Measurements from ENCODE around the gene SYT8.
"Not testable (repeated sequence)": the region's sequence is repeated elsewhere in the genome, so short reads cannot be mapped to it uniquely, and the experiment has no call there.

SYT8 gene

DNA sequence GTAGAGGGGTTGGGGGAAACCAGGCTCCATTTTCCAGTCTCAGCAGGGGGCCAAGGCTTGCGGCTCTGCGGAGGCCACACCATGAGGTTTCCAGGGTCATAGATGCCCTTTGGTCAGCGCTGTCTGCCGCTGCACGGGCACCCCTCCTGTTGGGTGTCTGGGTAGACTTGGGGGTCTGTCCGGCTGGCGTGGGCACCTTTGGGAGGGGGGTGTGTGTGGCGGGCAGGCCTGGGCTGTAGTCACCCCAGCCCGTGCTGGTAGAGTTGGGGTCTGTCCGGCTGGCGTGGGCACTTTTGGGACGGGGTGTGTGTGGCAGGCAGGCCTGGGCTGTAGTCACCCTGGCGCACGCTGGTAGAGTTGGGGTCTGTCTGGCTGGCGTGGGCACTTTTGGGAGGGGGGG is 36.7 kb downstream of the SYT8 start:
- Histone ChIP-seq H3K9me3 (ENCODE audit: control insufficient read depth, insufficient read depth, low read length) (no peaks in the 10 kb centered on the region), H3K4me1 (ENCODE audit: control insufficient read depth, low read length) (no peaks in the 10 kb centered on the region), H3F3A (ENCODE audit: control insufficient read depth, insufficient read depth) (no peaks in the 10 kb centered on the region), H3K27ac (ENCODE audit: low read depth, low read length) (no peak overlapping the region), H3K79me2 (ENCODE audit: control insufficient read depth, low read length) (peaks cover 15% of the 10 kb centered on the region), H3K4me2 (ENCODE audit: low read length) (no peak overlapping the region), H3K36me3 (ENCODE audit: control insufficient read depth, low read length) (no peaks in the 10 kb centered on the region), H3K27me3 (ENCODE audit: control insufficient read depth, low read length) (no peaks in the 10 kb centered on the region), H3K4me3 (ENCODE audit: low read length) (no peak overlapping the region), H3K9me2 (replicated peaks; ENCODE audit: control insufficient read depth, low read length) (no peaks in the 10 kb centered on the region), H4K20me1 (ENCODE audit: control insufficient read depth, insufficient read depth, low read depth, low read length) (peaks cover 3% of the 10 kb centered on the region; the same call in 1 of the 2 replicates)
- no peak for TF ChIP-seq EZH2phosphoT487 (IDR thresholded peaks at IDR 0.05; ENCODE audit: borderline replicate concordance, low read length)
- TF ChIP-seq, protein P1, sequence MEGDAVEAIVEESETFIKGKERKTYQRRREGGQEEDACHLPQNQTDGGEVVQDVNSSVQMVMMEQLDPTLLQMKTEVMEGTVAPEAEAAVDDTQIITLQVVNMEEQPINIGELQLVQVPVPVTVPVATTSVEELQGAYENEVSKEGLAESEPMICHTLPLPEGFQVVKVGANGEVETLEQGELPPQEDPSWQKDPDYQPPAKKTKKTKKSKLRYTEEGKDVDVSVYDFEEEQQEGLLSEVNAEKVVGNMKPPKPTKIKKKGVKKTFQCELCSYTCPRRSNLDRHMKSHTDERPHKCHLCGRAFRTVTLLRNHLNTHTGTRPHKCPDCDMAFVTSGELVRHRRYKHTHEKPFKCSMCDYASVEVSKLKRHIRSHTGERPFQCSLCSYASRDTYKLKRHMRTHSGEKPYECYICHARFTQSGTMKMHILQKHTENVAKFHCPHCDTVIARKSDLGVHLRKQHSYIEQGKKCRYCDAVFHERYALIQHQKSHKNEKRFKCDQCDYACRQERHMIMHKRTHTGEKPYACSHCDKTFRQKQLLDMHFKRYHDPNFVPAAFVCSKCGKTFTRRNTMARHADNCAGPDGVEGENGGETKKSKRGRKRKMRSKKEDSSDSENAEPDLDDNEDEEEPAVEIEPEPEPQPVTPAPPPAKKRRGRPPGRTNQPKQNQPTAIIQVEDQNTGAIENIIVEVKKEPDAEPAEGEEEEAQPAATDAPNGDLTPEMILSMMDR (IDR thresholded peaks at IDR 0.05; ENCODE audit: low read depth, low read length, poor library complexity, severe bottlenecking) = no peak

DNA sequence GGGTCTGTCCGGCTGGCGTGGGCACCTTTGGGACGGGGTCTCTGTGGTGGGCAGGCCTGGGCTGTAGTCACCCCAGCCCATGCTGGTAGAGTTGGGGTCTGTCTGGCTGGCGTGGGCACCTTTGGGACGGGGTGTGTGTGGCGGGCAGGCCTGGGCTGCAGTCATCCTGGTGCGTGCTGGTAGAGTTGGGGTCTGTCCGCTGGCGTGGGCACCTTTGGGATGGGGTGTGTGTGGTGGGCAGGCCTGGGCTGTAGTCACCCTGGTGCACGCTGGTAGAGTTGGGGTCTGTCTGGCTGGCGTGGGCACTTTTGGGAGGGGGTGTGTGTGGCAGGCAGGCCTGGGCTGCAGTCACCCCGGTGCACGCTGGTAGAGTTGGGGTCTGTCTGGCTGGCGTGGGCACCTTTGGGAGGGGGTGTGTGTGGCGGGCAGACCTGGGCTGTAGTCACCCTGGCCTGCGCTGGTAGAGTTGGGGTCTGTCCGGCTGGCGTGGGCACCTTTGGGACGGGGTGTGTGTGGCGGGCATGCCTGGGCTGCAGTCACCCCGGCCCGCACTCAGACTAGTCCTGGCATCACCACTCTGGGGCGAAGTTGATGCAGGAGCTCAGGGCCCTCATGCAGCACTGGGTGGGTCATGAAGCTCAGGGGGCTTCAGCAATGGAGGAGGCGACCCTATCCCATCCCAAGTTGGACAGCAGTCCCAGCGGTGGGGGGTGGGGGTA is 37.6 kb downstream of the SYT8 start:
- Histone ChIP-seq H4K20me1 (ENCODE audit: control insufficient read depth, insufficient read depth, low read depth, low read length) (peaks cover 3% of the 10 kb centered on the region; the same call in 1 of the 2 replicates), H3K27ac (ENCODE audit: low read depth, low read length) (no peak overlapping the region)

DNA sequence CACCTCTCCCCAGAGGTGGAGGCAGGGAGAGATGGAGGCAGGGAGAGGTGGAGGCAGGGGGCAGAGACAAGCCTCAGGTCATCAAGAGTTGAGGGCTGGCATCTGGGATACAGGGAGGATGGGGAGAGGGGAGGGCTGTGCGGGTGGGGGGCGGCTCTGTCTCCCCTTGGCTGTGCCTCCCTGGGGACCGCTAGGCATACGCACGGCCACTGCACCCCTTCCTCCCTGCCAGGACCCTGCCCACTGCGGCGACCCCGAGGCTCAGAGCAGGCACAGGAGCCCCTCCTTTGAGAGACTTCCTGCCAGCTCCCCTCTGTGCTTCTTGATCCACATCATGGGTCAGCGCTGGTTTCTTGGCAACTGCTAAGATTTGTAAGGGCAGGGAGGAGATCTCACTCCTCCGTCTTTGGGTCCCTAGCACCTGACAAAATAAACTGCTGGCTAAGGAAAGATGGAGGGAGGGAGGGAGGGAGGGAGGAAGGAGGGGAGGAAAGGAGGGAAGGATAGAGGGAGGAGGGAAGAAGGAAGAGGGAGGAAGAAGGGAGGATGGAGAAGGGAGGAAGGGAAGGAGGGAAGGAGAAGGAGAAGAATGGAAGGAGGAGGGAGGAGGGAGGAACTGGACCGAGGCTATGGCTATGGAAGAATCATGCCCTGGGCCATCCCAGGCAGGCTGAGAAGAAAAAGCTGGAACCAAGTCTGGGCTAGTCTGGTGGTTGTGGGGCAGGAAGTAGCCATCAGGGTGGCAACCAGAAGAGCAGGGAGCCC is 38.4 kb downstream of the SYT8 start:
- Histone ChIP-seq H3F3A (ENCODE audit: control insufficient read depth, insufficient read depth) (no peaks in the 10 kb centered on the region), H3K4me2 (ENCODE audit: low read length) (no peak overlapping the region), H3K9me3 (ENCODE audit: control insufficient read depth, insufficient read depth, low read length) (no peaks in the 10 kb centered on the region), H3K79me2 (ENCODE audit: control insufficient read depth, low read length) (peaks cover 16% of the 10 kb centered on the region), H4K20me1 (ENCODE audit: control insufficient read depth, insufficient read depth, low read depth, low read length) (peaks cover 3% of the 10 kb centered on the region; the same call in 1 of the 2 replicates), H3K4me1 (ENCODE audit: control insufficient read depth, low read length) (no peaks in the 10 kb centered on the region), H3K27ac (ENCODE audit: low read depth, low read length) (no peak overlapping the region), H3K4me3 (ENCODE audit: low read length) (no peak overlapping the region), H3K9me2 (replicated peaks; ENCODE audit: control insufficient read depth, low read length) (no peaks in the 10 kb centered on the region), H3K36me3 (ENCODE audit: control insufficient read depth, low read length) (no peaks in the 10 kb centered on the region), H3K27me3 (ENCODE audit: control insufficient read depth, low read length) (no peaks in the 10 kb centered on the region)
- TF ChIP-seq, protein P1 (IDR thresholded peaks at IDR 0.05; ENCODE audit: low read depth, low read length, poor library complexity, severe bottlenecking) = no peak
- TF ChIP-seq EZH2phosphoT487 (IDR thresholded peaks at IDR 0.05; ENCODE audit: borderline replicate concordance, low read length) = no peak

More for the DNA sequence above, 37.6 kb downstream of the SYT8 start:
- Histone ChIP-seq H3K79me2 (ENCODE audit: control insufficient read depth, low read length) (peaks cover 16% of the 10 kb centered on the region), H3K4me2 (ENCODE audit: low read length) (no peak overlapping the region), H3K27me3 (ENCODE audit: control insufficient read depth, low read length) (no peaks in the 10 kb centered on the region), H3K4me1 (ENCODE audit: control insufficient read depth, low read length) (no peaks in the 10 kb centered on the region), H3K9me2 (replicated peaks; ENCODE audit: control insufficient read depth, low read length) (no peaks in the 10 kb centered on the region), H3K36me3 (ENCODE audit: control insufficient read depth, low read length) (no peaks in the 10 kb centered on the region), H3F3A (ENCODE audit: control insufficient read depth, insufficient read depth) (no peaks in the 10 kb centered on the region), H3K9me3 (ENCODE audit: control insufficient read depth, insufficient read depth, low read length) (no peaks in the 10 kb centered on the region), H3K4me3 (ENCODE audit: low read length) (no peak overlapping the region)
- TF ChIP-seq EZH2phosphoT487 (IDR thresholded peaks at IDR 0.05; ENCODE audit: borderline replicate concordance, low read length) = no peak
- TF ChIP-seq, protein P1 (IDR thresholded peaks at IDR 0.05; ENCODE audit: low read depth, low read length, poor library complexity, severe bottlenecking) = no peak

- H3K27ac ChIP-seq (ENCODE audit: low read depth, low read length); H3K9me2 ChIP-seq (replicated peaks; ENCODE audit: control insufficient read depth, low read length); H3F3A ChIP-seq (ENCODE audit: control insufficient read depth, insufficient read depth); H3K36me3 ChIP-seq (ENCODE audit: control insufficient read depth, low read length); H3K9me3 ChIP-seq (ENCODE audit: control insufficient read depth, insufficient read depth, low read length); H3K4me3 ChIP-seq (ENCODE audit: low read length); H3K4me2 ChIP-seq (ENCODE audit: low read length); H3K4me1 ChIP-seq (ENCODE audit: control insufficient read depth, low read length); H3K27me3 ChIP-seq (ENCODE audit: control insufficient read depth, low read length); H4K20me1 ChIP-seq (ENCODE audit: control insufficient read depth, insufficient read depth, low read depth, low read length): not testable (repeated sequence)
- H3K79me2 ChIP-seq (ENCODE audit: control insufficient read depth, low read length) = peaks cover 16% of the 10 kb centered on the region
Measured at GRCh38 chr11:1873813-1874150, 39.0 kb downstream of the SYT8 start.

DNA sequence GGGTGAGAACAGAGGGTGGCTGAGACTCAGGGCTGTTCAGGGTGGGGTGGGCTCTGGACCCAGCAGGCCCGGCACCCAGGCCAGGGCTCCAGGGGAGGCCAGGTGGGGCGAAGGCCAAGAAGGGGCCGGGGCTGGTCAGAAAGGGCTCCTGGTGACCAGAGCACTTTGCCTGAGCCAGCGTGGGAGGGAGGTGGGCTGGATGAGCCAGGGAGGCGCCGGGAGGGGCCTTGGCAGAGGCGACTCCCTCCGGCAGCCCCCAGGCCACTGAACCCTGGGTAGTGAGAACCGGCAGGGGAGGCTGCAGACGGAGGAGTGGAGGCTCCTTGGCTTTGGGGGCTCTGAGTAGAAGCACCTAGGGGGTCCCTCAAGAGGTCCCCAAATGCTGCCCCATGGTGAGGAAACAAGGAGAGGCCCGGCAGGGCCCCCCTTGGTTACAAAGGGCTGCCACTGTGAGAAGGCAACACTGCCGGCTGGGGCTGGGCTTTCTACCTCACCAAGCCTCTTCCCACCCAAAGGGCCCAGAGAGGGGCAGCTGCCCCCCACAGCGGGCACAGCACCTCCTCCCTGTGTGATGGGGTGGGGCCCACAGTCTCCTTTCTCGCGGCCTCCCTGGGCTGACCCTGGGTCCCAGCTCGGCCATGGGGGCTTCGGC is 39.8 kb downstream of the SYT8 start:
- H3K9me3 ChIP-seq (ENCODE audit: control insufficient read depth, insufficient read depth, low read length); H3K27me3 ChIP-seq (ENCODE audit: control insufficient read depth, low read length); H3K4me2 ChIP-seq (ENCODE audit: low read length); H4K20me1 ChIP-seq (ENCODE audit: control insufficient read depth, insufficient read depth, low read depth, low read length); H3K27ac ChIP-seq (ENCODE audit: low read depth, low read length); H3K4me1 ChIP-seq (ENCODE audit: control insufficient read depth, low read length); H3F3A ChIP-seq (ENCODE audit: control insufficient read depth, insufficient read depth); H3K36me3 ChIP-seq (ENCODE audit: control insufficient read depth, low read length); H3K9me2 ChIP-seq (replicated peaks; ENCODE audit: control insufficient read depth, low read length); H3K4me3 ChIP-seq (ENCODE audit: low read length): not testable (repeated sequence)
- H3K79me2 ChIP-seq (ENCODE audit: control insufficient read depth, low read length) = peaks cover 16% of the 10 kb centered on the region

Data from DOHH2 (cell line).